Fibroblast of lung (primary cell): ENCODE results near the gene ANKFN1.

Source experiments
- EZH2 ChIP-seq: IDR thresholded peaks from 2 replicates; pipeline ENCODE4 v1.5.1; 2012; ENCODE audit warnings: low read length, control low read depth, mild to moderate bottlenecking; ENCODE audit errors: missing control alignments
- TF ChIP-seq, protein P1 (sequence below), 2 donors: IDR thresholded peaks in 1 of 2; conservative IDR thresholded peaks in 1 of 2; 1 replicate in 1 of 2; 2 replicates in 1 of 2; pipeline ENCODE4 v1.5.1; 2011 to 2012; ENCODE audit warnings: low read length in 2 of 2, control low read depth in 1 of 2, inconsistent platforms in 1 of 2, low read depth in 1 of 2, mild to moderate bottlenecking in 1 of 2

DNA sequence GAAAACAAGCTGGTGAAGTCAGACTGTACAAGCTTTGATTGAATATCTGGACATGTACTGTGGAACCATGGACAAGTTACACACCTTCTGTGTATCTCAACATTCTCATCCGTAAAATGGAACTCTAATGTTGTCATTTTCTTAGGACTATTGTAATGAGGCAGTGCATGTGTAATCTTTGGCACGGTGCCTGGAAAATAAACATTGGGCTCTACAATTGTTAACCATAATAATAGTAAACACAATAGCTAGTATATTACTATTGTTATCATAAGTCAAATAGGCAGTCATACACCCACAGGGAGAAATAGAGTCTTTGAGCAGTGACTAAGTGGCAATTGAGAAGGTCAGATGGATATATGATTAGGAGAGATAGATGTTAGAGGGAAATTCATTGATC lies 39.8 kb upstream of the ANKFN1 start:
- no peak for TF ChIP-seq EZH2
- TF ChIP-seq, protein P1, sequence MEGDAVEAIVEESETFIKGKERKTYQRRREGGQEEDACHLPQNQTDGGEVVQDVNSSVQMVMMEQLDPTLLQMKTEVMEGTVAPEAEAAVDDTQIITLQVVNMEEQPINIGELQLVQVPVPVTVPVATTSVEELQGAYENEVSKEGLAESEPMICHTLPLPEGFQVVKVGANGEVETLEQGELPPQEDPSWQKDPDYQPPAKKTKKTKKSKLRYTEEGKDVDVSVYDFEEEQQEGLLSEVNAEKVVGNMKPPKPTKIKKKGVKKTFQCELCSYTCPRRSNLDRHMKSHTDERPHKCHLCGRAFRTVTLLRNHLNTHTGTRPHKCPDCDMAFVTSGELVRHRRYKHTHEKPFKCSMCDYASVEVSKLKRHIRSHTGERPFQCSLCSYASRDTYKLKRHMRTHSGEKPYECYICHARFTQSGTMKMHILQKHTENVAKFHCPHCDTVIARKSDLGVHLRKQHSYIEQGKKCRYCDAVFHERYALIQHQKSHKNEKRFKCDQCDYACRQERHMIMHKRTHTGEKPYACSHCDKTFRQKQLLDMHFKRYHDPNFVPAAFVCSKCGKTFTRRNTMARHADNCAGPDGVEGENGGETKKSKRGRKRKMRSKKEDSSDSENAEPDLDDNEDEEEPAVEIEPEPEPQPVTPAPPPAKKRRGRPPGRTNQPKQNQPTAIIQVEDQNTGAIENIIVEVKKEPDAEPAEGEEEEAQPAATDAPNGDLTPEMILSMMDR (conservative IDR thresholded peaks at IDR 0.05 in 1 of 2, IDR thresholded peaks at IDR 0.05 in 1 of 2; ENCODE audit: low read depth in 1 of 2, low read length in 2 of 2): no peak
